Measurements from ENCODE around the gene DLGAP1. TPM values are rescaled to one million over a fixed set of nuclear protein-coding genes. Genes with fewer than 3 reads are reported as not detected.

The DLGAP1 gene
- total RNA-seq, 1 donor from 2014 or later: 2.0 TPM

GRCh38 chr18:3864669-3865298, 590.3 kb downstream of the DLGAP1 start:
- H3K4me3 ChIP-seq: no peak overlapping the region

GRCh38 chr18:3863593-3863992, 591.5 kb downstream of the DLGAP1 start:
- Histone ChIP-seq H3K27ac (no peak overlapping the region), H3K36me3 (no peaks in the 10 kb centered on the region), H3K9me3 (no peaks in the 10 kb centered on the region), H3K4me1 (peaks cover 0 to 6% of the 10 kb centered on the region in 2 donors), H3K27me3 (no peaks in the 10 kb centered on the region), H3K4me3 (no peak overlapping the region)
- no peak for DNase-seq (ENCODE audit: low spot score in 2 of 2)
- intact Hi-C loops (cut with DNase I): no loop called here
- no peak for TF ChIP-seq CTCF (IDR thresholded peaks at IDR 0.05)

More at GRCh38 chr18:3864669-3865298, 590.3 kb downstream of the DLGAP1 start:
- Histone ChIP-seq H3K27me3 (no peaks in the 10 kb centered on the region), H3K27ac (no peak overlapping the region), H3K9me3 (no peaks in the 10 kb centered on the region), H3K4me1 (peaks cover 0 to 6% of the 10 kb centered on the region in 2 donors), H3K36me3 (no peaks in the 10 kb centered on the region)
- no peak for DNase-seq (ENCODE audit: low spot score in 2 of 2)
- intact Hi-C loops (cut with DNase I): no loop called here
- no peak for TF ChIP-seq CTCF (IDR thresholded peaks at IDR 0.05)

GRCh38 chr18:3863006-3863405, 592.1 kb downstream of the DLGAP1 start:
- Histone ChIP-seq H3K27ac (no peak overlapping the region), H3K4me1 (peaks cover 0 to 6% of the 10 kb centered on the region in 2 donors), H3K9me3 (no peaks in the 10 kb centered on the region), H3K27me3 (no peaks in the 10 kb centered on the region), H3K36me3 (no peaks in the 10 kb centered on the region), H3K4me3 (no peak overlapping the region)
- DNase-seq (ENCODE audit: low spot score in 2 of 2): no peak
- no peak for TF ChIP-seq CTCF (IDR thresholded peaks at IDR 0.05)
- intact Hi-C loops (cut with DNase I): no loop called here

GRCh38 chr18:3861495-3861894, 593.6 kb downstream of the DLGAP1 start:
- DNase-seq (ENCODE audit: low spot score in 2 of 2): no peak
- Histone ChIP-seq H3K27me3 (no peaks in the 10 kb centered on the region), H3K4me1 (no peaks in the 10 kb centered on the region), H3K27ac (no peak overlapping the region), H3K4me3 (no peak overlapping the region), H3K9me3 (no peaks in the 10 kb centered on the region), H3K36me3 (no peaks in the 10 kb centered on the region)
- intact Hi-C loops (cut with DNase I): no loop called here
- TF ChIP-seq CTCF (IDR thresholded peaks at IDR 0.05): no peak

- DNase-seq (ENCODE audit: low spot score in 2 of 2): no peak
- Histone ChIP-seq H3K4me1 (no peaks in the 10 kb centered on the region), H3K27me3 (no peaks in the 10 kb centered on the region), H3K9me3 (no peaks in the 10 kb centered on the region), H3K4me3 (no peak overlapping the region), H3K27ac (no peak overlapping the region), H3K36me3 (no peaks in the 10 kb centered on the region)
- TF ChIP-seq CTCF (IDR thresholded peaks at IDR 0.05): no peak
- intact Hi-C loops (cut with DNase I): no loop called here
Measured at GRCh38 chr18:3857544-3857943, 597.6 kb downstream of the DLGAP1 start.

- H3K4me3 ChIP-seq: no peak overlapping the region
- no peaks in the 10 kb centered on the region for H3K27me3 ChIP-seq
- no peaks in the 10 kb centered on the region for H3K36me3 ChIP-seq
- no peak for DNase-seq (ENCODE audit: low spot score in 2 of 2)
- no peak overlapping the region for H3K27ac ChIP-seq
- H3K9me3 ChIP-seq: no peaks in the 10 kb centered on the region
- intact Hi-C loops (cut with DNase I): no loop called here
- no peak for TF ChIP-seq CTCF (IDR thresholded peaks at IDR 0.05)
- no peaks in the 10 kb centered on the region for H3K4me1 ChIP-seq
Measured at GRCh38 chr18:3855966-3856365, 599.1 kb downstream of the DLGAP1 start.

Data from ascending aorta (tissue), 2 donors.